Stomach (tissue), 4 donors: ENCODE measurements around the gene PLG.

Experiments
- EP300 ChIP-seq: sonication (generic); formaldehyde crosslinking; IDR thresholded peaks from one replicate; pipeline ENCODE4 v1.6.1; 2017; ENCODE audit warnings: antibody characterized with exemption
- POLR2A ChIP-seq, 4 donors: fragments of 450-650 bp; IDR thresholded peaks; one replicate each; pipeline ENCODE4 v1.6.1; 2016; ENCODE audit warnings: antibody characterized with exemption in 4 of 4, control low read depth in 2 of 4, mild to moderate bottlenecking in 1 of 4, moderate library complexity in 1 of 4
- POLR2AphosphoS5 ChIP-seq, 3 donors: sonication (generic); formaldehyde crosslinking; IDR thresholded peaks; one replicate each; pipeline ENCODE4 v1.6.1; 2016; ENCODE audit warnings: antibody characterized with exemption in 3 of 3

DNA sequence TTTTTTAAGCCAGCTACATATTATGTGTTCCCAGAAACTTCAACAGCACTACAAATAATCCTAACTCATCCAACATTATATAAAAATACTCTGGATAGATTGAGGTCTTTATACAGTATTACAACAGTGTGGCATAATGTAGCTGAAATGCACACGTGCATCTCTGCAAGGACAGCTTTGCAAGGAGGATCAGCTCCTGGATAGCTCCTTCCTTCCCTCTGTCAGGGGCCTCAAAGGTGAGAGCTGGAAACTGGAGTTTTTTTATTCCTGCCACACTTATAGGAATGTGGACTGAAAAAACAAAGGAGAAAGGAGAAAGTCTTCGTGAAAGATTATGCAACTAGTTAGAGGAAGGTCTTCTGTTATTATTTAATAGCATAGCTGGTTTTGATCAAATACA, 53.1 kb downstream of the PLG start:
- TF ChIP-seq EP300 (no peak), POLR2A (IDR thresholded peaks at IDR 0.05) (no peak), POLR2AphosphoS5 (IDR thresholded peaks at IDR 0.05) (no peak)
